GM12878 (cell line): ENCODE results near the gene TUT4. TPM values are rescaled to one million over a fixed set of nuclear protein-coding genes. Genes with fewer than 3 reads are reported as not detected.

ENCODE experiments used
- ATAC-seq: fragments of 200-7000 bp; cut with Tn5 transposase; 3 replicates; pipeline ENCODE4 v1.9.1; 2020; ENCODE audit warnings: mild to moderate bottlenecking, moderate library complexity
- BruUV-seq: library from RNA; stranded (reverse); fragments of 400-500 nt; replicated peaks from 2 replicates; lab custom pipeline; 2021; lab: Mats Ljungman, UMichigan
- CTCF ChIA-PET: fragments of 300-600 bp; sonication (Branson Sonifier 250); formaldehyde crosslinking; extraction: SDS; loops from one replicate; lab custom pipeline; 2021; ENCODE audit warnings: inconsistent platforms; lab: Yijun Ruan, JAX
- POLR2A ChIA-PET: fragments of 350-600 bp; formaldehyde crosslinking; extraction: SDS; loops from one replicate; lab custom pipeline; 2021; ENCODE audit warnings: inconsistent platforms; lab: Charles Lee
- RAD21 ChIA-PET: fragments of 300-600 bp; sonication (Branson Sonifier 250); formaldehyde crosslinking; loops from one replicate; lab custom pipeline; 2023; ENCODE audit warnings: antibody characterized with exemption; ENCODE audit not compliant: unreplicated experiment; lab: Charles Lee
- SMC1A ChIA-PET: fragments of 300-600 bp; sonication (Branson Sonifier 250); formaldehyde crosslinking; loops from one replicate; lab custom pipeline; 2023; ENCODE audit not compliant: unreplicated experiment, uncharacterized antibody; lab: Charles Lee
- DNase-seq: peaks from one replicate; pipeline ENCODE4 v3.0.0-alpha.2; 2011; ENCODE audit warnings: low read depth, low spot score
- FAIRE-seq: peaks from 3 replicates; lab custom pipeline; 2011; peaks lifted over from hg19 to GRCh38; lab: Jason Lieb, UNC
- H2AFZ ChIP-seq: 2 replicates; pipeline ENCODE4 v1.6.0; 2011; ENCODE audit warnings: low read depth, low read length, control low read depth; ENCODE audit not compliant: control insufficient read depth
- H3K27ac ChIP-seq: 2 replicates; pipeline ENCODE4 v1.5.1; 2011; ENCODE audit warnings: control low read depth; ENCODE audit not compliant: control insufficient read depth, insufficient read depth
- H3K27me3 ChIP-seq, 2 experiments: replicated peaks in 1 of 2; 2 replicates each; pipeline versions ENCODE4 v1.6.0 to v1.6.1; 2011; ENCODE audit warnings: low read length in 1 of 2; ENCODE audit not compliant: control insufficient read depth in 2 of 2, insufficient read depth in 2 of 2
- H3K36me3 ChIP-seq, 2 experiments: 2 replicates each; pipeline ENCODE4 v1.5.1; 2011; ENCODE audit warnings: low read length in 1 of 2; ENCODE audit not compliant: control insufficient read depth in 2 of 2, insufficient read depth in 2 of 2
- H3K4me1 ChIP-seq: 2 replicates; pipeline ENCODE4 v1.6.1; 2011; ENCODE audit warnings: mild to moderate bottlenecking, low read length, moderate library complexity, mixed read lengths; ENCODE audit not compliant: control insufficient read depth, insufficient read depth
- H3K4me2 ChIP-seq: 2 replicates; pipeline ENCODE4 v1.6.0; 2011; ENCODE audit warnings: control low read depth; ENCODE audit not compliant: control insufficient read depth, insufficient read depth
- H3K4me3 ChIP-seq: fragments of 200-600 bp; sonication (generic); 2 replicates; pipeline ENCODE4 v1.5.1; 2016
- H3K79me2 ChIP-seq: 2 replicates; pipeline ENCODE4 v1.6.0; 2011; ENCODE audit warnings: low read length; ENCODE audit not compliant: control insufficient read depth, insufficient read depth
- H3K9ac ChIP-seq: 2 replicates; pipeline ENCODE4 v1.8.0; 2011; ENCODE audit warnings: low read length, control low read depth, mixed read lengths; ENCODE audit not compliant: control insufficient read depth, insufficient read depth
- H3K9me3 ChIP-seq: replicated peaks from 3 replicates; pipeline ENCODE4 v1.5.1; 2011; ENCODE audit warnings: mild to moderate bottlenecking, low read length; ENCODE audit not compliant: control insufficient read depth, insufficient read depth
- H4K20me1 ChIP-seq: 2 replicates; pipeline ENCODE4 v1.6.0; 2011; ENCODE audit not compliant: control insufficient read depth, insufficient read depth
- ATF7 ChIP-seq: fragments of 450-650 bp; IDR thresholded peaks from 2 replicates; pipeline ENCODE4 v1.6.1; 2016; ENCODE audit warnings: low read depth, mild to moderate bottlenecking
- CBFB ChIP-seq: IDR thresholded peaks from 2 replicates; pipeline ENCODE4 v1.6.1; 2016; ENCODE audit warnings: antibody characterized with exemption, low read depth
- CEBPB ChIP-seq, 2 experiments: fragments of 150-350 bp in 1 of 2; IDR thresholded peaks; 2 replicates each; pipeline ENCODE4 v1.6.1; 2012 to 2014; ENCODE audit warnings: low read depth in 2 of 2, low read length in 2 of 2, borderline replicate concordance in 1 of 2, inconsistent platforms in 1 of 2
- EZH2 ChIP-seq: IDR thresholded peaks from 2 replicates; pipeline ENCODE4 v1.6.1; 2012; ENCODE audit warnings: low read depth, mild to moderate bottlenecking, control low read depth, inconsistent platforms, low read length, borderline replicate concordance; ENCODE audit not compliant: control insufficient read depth
- HDAC2 ChIP-seq: fragments of 200-600 bp; sonication (generic); IDR thresholded peaks from 2 replicates; pipeline ENCODE4 v1.6.1; 2017
- IRF5 ChIP-seq: fragments of 450-650 bp; IDR thresholded peaks from 2 replicates; pipeline ENCODE4 v1.6.1; 2017; ENCODE audit warnings: borderline replicate concordance
- NKRF ChIP-seq: fragments of 450-650 bp; conservative IDR thresholded peaks from 2 replicates; pipeline ENCODE4 v1.6.1; 2017; ENCODE audit warnings: mild to moderate bottlenecking, moderate library complexity
- NR2F1 ChIP-seq: fragments of 450-650 bp; conservative IDR thresholded peaks from 2 replicates; pipeline ENCODE4 v1.6.1; 2017; ENCODE audit warnings: mild to moderate bottlenecking
- RB1 ChIP-seq: fragments of 450-650 bp; formaldehyde crosslinking; IDR thresholded peaks from 2 replicates; pipeline ENCODE4 v1.6.1; 2017; ENCODE audit warnings: mild to moderate bottlenecking, borderline replicate concordance
- REST ChIP-seq: IDR thresholded peaks from 2 replicates; pipeline ENCODE4 v1.6.1; 2012; ENCODE audit warnings: mild to moderate bottlenecking, low read depth, low read length
- RFX5 ChIP-seq: IDR thresholded peaks from 2 replicates; pipeline ENCODE4 v1.6.1; 2011; ENCODE audit warnings: low read depth, low read length, improper control_type of control experiment
- SIX5 ChIP-seq: IDR thresholded peaks from 2 replicates; pipeline ENCODE4 v1.6.1; 2011; ENCODE audit warnings: mild to moderate bottlenecking, low read depth, low read length, moderate library complexity; ENCODE audit not compliant: severe bottlenecking
- ZNF622 ChIP-seq: fragments of 450-650 bp; IDR thresholded peaks from 2 replicates; pipeline ENCODE4 v1.6.1; 2017; ENCODE audit warnings: mild to moderate bottlenecking, inconsistent platforms
- whole genome bisulfite sequencing: methylation state at CpG from one replicate; pipeline ENCODE4 v1.1.6; 2016; ENCODE audit warnings: low lambda C conversion rate; ENCODE audit not compliant: insufficient replicate concordance, insufficient coverage; ENCODE audit errors: missing lambda C conversion rate; 5-methylcytosine and 5-hydroxymethylcytosine counted together
- in situ Hi-C: fragments of 300-500 bp; cut with MboI; formaldehyde crosslinking; loops from 9 replicates; pipeline ENCODE4 v1.14.3; 2018; ENCODE audit warnings: mixed read lengths
- intact Hi-C: fragments of 100-400 bp; cut with micrococcal nuclease; formaldehyde crosslinking; loops from one replicate; pipeline ENCODE4 v1.14.2; 2022; ENCODE audit not compliant: unreplicated experiment
- polyA plus RNA-seq, 11 experiments: library from polyadenylated mRNA; depleted of rRNA in 4 of 11; unstranded in 6 of 11; stranded (reverse) in 5 of 11; fragments of >200 nt; fragmentation: Nextera tagmentation in 4 of 11; fragmentation: Illumina TruSeq in 1 of 11; extraction: Ambion mirVana in 4 of 11; extraction: Trizol in 1 of 11; gene quantifications; 1 replicate in 1 of 11; 2 replicates in 10 of 11; pipeline versions ENCODE4 v1.2.1 to v1.2.3, GENCODE V29; 2011 to 2016; ENCODE audit warnings: inconsistent platforms in 2 of 11, missing spikeins in 2 of 11, low read depth in 1 of 11
- total RNA-seq, 4 experiments: library from RNA; depleted of rRNA in 3 of 4; stranded (reverse); fragments of >200 nt in 3 of 4; fragmentation: Illumina TruSeq in 1 of 4; extraction: Trizol in 1 of 4; gene quantifications; 2 replicates each; pipeline versions ENCODE4 v1.2.1 to v1.2.3, GENCODE V29; 2013 to 2021

Gene TUT4
- total and polyA plus RNA-seq, 10 of the 15 experiments (the other 5 are each of a cell fraction or from before 2014, with no cell fraction given) = 9.4 to 40.7 (median 27.6) TPM

- CTCF ChIA-PET = interaction anchor here (1.3 kb wide), 1 partner anchor 15 kb away, joined by 3 read pairs; no protein-coding TSS in a partner anchor
- BruUV-seq = no TSS peak
- in situ Hi-C loops = no loop called here
Measured at GRCh38 chr1:52582116-52582696, 29.3 kb upstream of the TUT4 start.

More at GRCh38 chr1:52582116-52582696, 29.3 kb upstream of the TUT4 start:
- RAD21 ChIA-PET = no interaction called here
- H2AFZ ChIP-seq = no peak overlapping the region
- POLR2A ChIA-PET = no interaction called here
- no peak for ATAC-seq
- SMC1A ChIA-PET = no interaction called here
- no peak overlapping the region for H3K27ac ChIP-seq
- 73% methylated on average over 10 of the region's 10 CpGs for WGBS
- no peaks in the 10 kb centered on the region; a peak in 2 of 4 replicates for H3K27me3 ChIP-seq
- no peak overlapping the region for H3K4me3 ChIP-seq
- no peak overlapping the region for H3K4me2 ChIP-seq
- DNase-seq = no peak
- H3K9me3 ChIP-seq = no peaks in the 10 kb centered on the region
- no peaks in the 10 kb centered on the region for H3K79me2 ChIP-seq
- H3K4me1 ChIP-seq = no peaks in the 10 kb centered on the region
- no peak for FAIRE-seq
- TF ChIP-seq HDAC2 = no peak
- TF ChIP-seq RFX5 = no peak
- no peak for TF ChIP-seq EZH2
- no peak for TF ChIP-seq ZNF622
- TF ChIP-seq NKRF = no peak
- no peak for TF ChIP-seq CBFB
- TF ChIP-seq SIX5 = no peak
- no peak for TF ChIP-seq ATF7
- TF ChIP-seq RB1 = no peak
- TF ChIP-seq CEBPB (IDR thresholded peaks at IDR 0.05; ENCODE audit: borderline replicate concordance in 1 of 2, low read depth in 2 of 2, low read length in 2 of 2) = no peak
- TF ChIP-seq IRF5 = no peak
- no peak for TF ChIP-seq NR2F1
- no peak for TF ChIP-seq REST
- no peaks in the 10 kb centered on the region for H4K20me1 ChIP-seq
- H3K9ac ChIP-seq = no peak overlapping the region
- intact Hi-C loops = no loop called here
- no peaks in the 10 kb centered on the region for H3K36me3 ChIP-seq
